PFSK-1 (cell line): ENCODE results near the gene KIF22.

Experiments
- FOXP2 ChIP-seq: optimal IDR thresholded peaks from 2 replicates; pipeline ENCODE3; 2011; ENCODE audit warnings: borderline replicate concordance, control low read depth, inconsistent platforms; ENCODE audit not compliant: insufficient read depth; ENCODE audit errors: extremely low read length, extremely low read depth
- POLR2AphosphoS5 ChIP-seq: IDR thresholded peaks from 2 replicates; pipeline ENCODE4 v1.6.1; 2012; ENCODE audit warnings: low read depth, mild to moderate bottlenecking, control low read depth, low read length, moderate library complexity
- SIN3A ChIP-seq: IDR thresholded peaks from 2 replicates; pipeline ENCODE4 v1.6.1; 2012; ENCODE audit warnings: mild to moderate bottlenecking, low read length, moderate library complexity, borderline replicate concordance; ENCODE audit not compliant: insufficient read depth
- TAF1 ChIP-seq: IDR thresholded peaks from 2 replicates; pipeline ENCODE4 v1.6.1; 2012; ENCODE audit warnings: low read length, control low read depth, borderline replicate concordance; ENCODE audit not compliant: insufficient read depth
- TF ChIP-seq, protein P1 (sequence below), 2 experiments: IDR thresholded peaks; 2 replicates each; pipeline versions ENCODE4 v1.6.1 to v1.8.0; 2011 to 2012; ENCODE audit warnings: low read depth in 2 of 2, low read length in 2 of 2, control low read depth in 1 of 2, inconsistent platforms in 1 of 2, mild to moderate bottlenecking in 1 of 2, moderate library complexity in 1 of 2; ENCODE audit not compliant: insufficient read depth in 1 of 2

The KIF22 gene

DNA sequence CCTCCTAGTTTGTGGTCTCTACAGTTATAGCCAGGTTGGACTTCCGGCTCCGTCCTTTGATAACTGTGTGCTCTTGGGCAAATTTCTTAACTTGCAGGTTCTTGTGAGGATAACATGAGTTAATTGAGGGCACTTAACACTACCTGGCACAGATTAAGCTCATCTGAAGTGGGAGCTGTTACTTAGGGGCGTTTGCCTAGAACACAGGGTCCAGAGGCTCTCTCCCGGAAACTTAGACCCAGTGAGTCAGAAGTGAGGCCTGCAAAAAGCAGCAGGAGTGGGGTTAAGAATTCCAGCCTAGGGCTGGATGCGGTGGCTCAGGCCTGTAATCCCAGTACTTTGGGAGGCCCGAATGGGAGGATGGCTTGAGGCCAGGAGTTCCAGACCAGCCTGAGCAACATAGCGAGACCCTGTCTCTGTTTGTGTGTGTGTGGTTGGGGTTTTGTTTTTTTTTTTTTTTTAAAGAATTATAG, 31.1 kb downstream of the KIF22 start:
- no peak for TF ChIP-seq POLR2AphosphoS5
- TF ChIP-seq, protein P1, sequence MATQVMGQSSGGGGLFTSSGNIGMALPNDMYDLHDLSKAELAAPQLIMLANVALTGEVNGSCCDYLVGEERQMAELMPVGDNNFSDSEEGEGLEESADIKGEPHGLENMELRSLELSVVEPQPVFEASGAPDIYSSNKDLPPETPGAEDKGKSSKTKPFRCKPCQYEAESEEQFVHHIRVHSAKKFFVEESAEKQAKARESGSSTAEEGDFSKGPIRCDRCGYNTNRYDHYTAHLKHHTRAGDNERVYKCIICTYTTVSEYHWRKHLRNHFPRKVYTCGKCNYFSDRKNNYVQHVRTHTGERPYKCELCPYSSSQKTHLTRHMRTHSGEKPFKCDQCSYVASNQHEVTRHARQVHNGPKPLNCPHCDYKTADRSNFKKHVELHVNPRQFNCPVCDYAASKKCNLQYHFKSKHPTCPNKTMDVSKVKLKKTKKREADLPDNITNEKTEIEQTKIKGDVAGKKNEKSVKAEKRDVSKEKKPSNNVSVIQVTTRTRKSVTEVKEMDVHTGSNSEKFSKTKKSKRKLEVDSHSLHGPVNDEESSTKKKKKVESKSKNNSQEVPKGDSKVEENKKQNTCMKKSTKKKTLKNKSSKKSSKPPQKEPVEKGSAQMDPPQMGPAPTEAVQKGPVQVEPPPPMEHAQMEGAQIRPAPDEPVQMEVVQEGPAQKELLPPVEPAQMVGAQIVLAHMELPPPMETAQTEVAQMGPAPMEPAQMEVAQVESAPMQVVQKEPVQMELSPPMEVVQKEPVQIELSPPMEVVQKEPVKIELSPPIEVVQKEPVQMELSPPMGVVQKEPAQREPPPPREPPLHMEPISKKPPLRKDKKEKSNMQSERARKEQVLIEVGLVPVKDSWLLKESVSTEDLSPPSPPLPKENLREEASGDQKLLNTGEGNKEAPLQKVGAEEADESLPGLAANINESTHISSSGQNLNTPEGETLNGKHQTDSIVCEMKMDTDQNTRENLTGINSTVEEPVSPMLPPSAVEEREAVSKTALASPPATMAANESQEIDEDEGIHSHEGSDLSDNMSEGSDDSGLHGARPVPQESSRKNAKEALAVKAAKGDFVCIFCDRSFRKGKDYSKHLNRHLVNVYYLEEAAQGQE (IDR thresholded peaks at IDR 0.05; ENCODE audit: insufficient read depth in 1 of 2, low read depth in 2 of 2, low read length in 2 of 2): no peak
- TF ChIP-seq SIN3A: peak; percentile 57; the same call in 1 of the 2 replicates
- no peak for TF ChIP-seq TAF1

DNA sequence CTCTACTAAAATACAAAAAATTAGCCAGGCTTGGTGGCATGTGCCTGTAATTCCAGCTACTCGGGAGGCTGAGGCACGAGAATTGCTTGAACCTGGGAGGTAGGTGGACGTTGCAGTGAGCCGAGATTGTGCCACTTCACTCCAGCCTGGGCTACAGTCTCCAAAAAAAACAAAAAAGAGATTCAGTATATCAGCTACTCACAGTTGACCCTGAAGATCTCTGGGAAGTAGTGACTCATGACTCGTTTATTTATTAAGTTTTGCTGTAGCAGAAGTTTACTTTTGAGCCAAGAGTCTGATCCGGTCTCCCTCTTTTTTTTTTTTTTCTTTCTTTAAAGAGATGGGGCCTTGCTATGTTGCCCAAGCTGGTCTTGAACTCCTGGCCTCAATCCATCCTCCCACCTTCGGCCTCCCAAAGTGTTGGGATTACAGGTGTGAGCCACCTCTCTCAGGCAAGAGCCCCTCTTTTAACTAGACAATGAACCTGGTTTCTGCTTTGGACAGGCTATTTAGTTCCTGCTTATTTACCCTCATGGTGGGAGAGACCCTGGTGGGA, 34.1 kb downstream of the KIF22 start:
- TF ChIP-seq, protein P1 (IDR thresholded peaks at IDR 0.05; ENCODE audit: insufficient read depth in 1 of 2, low read depth in 2 of 2, low read length in 2 of 2): no peak
- no peak for TF ChIP-seq FOXP2
- no peak for TF ChIP-seq SIN3A
- TF ChIP-seq POLR2AphosphoS5: no peak
- no peak for TF ChIP-seq TAF1

DNA sequence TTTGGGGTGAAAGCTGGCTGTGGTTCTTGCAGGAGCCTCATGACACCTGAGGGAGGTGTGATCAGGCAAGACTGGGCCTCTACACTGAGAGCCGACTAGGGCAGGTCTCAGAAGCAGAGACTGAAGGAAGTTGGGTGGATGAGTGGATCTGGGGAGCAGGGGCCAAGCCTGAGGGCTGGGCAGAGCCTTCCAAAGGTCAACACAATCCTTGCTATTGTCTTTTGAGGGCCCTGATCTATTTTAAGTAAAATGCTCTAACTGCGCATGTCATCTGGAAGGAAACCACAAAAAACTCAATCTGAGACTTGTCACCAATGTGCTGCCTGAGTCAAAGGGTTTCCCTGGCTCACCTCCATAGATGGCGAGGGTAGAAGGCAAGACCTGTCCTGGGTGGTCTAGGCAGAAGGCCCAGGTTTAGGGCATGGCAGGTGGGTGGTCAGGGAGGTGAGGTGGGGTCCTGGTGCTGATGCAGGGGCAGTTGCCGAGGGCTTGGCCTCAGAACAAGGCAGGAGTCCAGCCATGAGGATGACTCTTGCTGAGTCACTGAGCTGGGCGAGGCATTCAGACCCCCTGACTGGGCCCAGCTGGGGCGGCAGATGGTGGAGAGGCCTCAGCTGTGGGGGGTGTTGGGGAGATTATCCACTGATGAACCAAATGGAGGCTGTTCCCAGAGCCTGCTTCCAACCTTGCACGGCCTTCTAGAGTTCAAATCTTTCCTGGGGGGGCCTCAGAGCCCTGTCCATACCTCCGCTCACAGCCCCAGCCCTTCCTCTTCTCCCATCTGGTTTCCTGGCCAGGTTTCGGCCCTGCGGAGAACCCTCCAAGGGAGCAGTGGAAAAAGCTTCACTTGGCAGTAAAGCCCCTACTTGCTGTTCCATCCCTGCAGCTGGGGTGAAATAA, 34.8 kb downstream of the KIF22 start:
- TF ChIP-seq POLR2AphosphoS5 (no peak), FOXP2 (no peak), TAF1 (no peak), SIN3A (no peak)
- TF ChIP-seq, protein P1 (IDR thresholded peaks at IDR 0.05; ENCODE audit: insufficient read depth in 1 of 2, low read depth in 2 of 2, low read length in 2 of 2): no peak

DNA sequence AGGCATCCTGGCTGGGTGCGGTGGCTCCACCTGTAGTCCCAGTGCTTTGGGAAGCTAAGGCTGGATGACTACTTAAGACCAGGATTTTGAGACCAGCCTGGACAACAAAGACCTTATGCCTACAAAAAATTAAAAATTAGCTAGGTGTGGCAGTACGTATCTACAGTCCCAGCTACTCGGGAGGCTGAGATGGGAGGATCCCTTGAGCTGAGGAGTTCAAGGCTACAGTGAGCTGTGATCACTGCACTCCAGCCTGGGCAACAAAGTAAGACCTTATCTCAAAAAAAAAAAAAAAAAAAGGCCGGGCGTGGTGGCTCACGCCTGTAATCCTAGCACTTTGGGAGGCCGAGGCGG, 35.8 kb downstream of the KIF22 start:
- TF ChIP-seq SIN3A (no peak), TAF1 (no peak), FOXP2 (no peak), POLR2AphosphoS5 (no peak)
- TF ChIP-seq, protein P1 (IDR thresholded peaks at IDR 0.05; ENCODE audit: insufficient read depth in 1 of 2, low read depth in 2 of 2, low read length in 2 of 2): no peak
